Common myeloid progenitor, CD34-positive (primary cell): ENCODE results near the gene PORCN.
"Not testable (repeated sequence)": the region's sequence is repeated elsewhere in the genome, so short reads cannot be mapped to it uniquely, and the experiment has no call there.

Source experiments
- CTCF ChIA-PET: fragments of 350-600 bp; sonication (Branson Sonifier 250); formaldehyde crosslinking; loops from one replicate; lab custom pipeline; 2021; ENCODE audit warnings: antibody characterized with exemption; lab: Charles Lee
- POLR2A ChIA-PET: fragments of 350-600 bp; sonication (Branson Sonifier 250); formaldehyde crosslinking; loops from one replicate; lab custom pipeline; 2021; ENCODE audit warnings: antibody characterized with exemption; lab: Charles Lee
- DNase-seq, 3 donors: peaks; one replicate each; pipeline versions ENCODE4 v3.0.0 to v3.0.0-alpha.2; 2013
- H3K27ac ChIP-seq, 2 experiments: 1 replicate in 1 of 2; 2 replicates in 1 of 2; pipeline ENCODE4 v1.7.0; 2013; ENCODE audit warnings: inconsistent platforms in 2 of 2, low read length in 2 of 2, mild to moderate bottlenecking in 2 of 2, low read depth in 1 of 2, moderate library complexity in 1 of 2; ENCODE audit not compliant: severe bottlenecking in 2 of 2, insufficient read depth in 1 of 2, poor library complexity in 1 of 2
- H3K27me3 ChIP-seq, 5 experiments: replicated peaks in 2 of 5; 1 replicate in 3 of 5; 2 replicates in 2 of 5; pipeline versions ENCODE4 v1.6.1 to v1.7.0; 2013; ENCODE audit warnings: low read length in 4 of 5, mild to moderate bottlenecking in 2 of 5, moderate library complexity in 2 of 5, inconsistent platforms in 1 of 5; ENCODE audit not compliant: insufficient read depth in 5 of 5, control insufficient read depth in 4 of 5
- H3K36me3 ChIP-seq, 4 experiments: 1 replicate in 2 of 4; 2 replicates in 2 of 4; pipeline versions ENCODE4 v1.6.1 to v1.7.0; 2013; ENCODE audit warnings: low read length in 3 of 4, control low read depth in 1 of 4, mild to moderate bottlenecking in 1 of 4; ENCODE audit not compliant: control insufficient read depth in 4 of 4, insufficient read depth in 4 of 4
- H3K4me1 ChIP-seq, 4 experiments: 1 replicate in 3 of 4; 2 replicates in 1 of 4; pipeline versions ENCODE4 v1.6.1 to v1.7.1; 2013; ENCODE audit warnings: low read length in 3 of 4, mild to moderate bottlenecking in 3 of 4, control low read depth in 1 of 4, inconsistent platforms in 1 of 4, moderate library complexity in 1 of 4; ENCODE audit not compliant: control insufficient read depth in 4 of 4, insufficient read depth in 4 of 4; ENCODE audit errors: control extremely low read depth in 1 of 4
- H3K4me3 ChIP-seq, 7 experiments: 1 replicate in 4 of 7; 2 replicates in 3 of 7; pipeline versions ENCODE4 v1.5.1 to v1.7.0; 2013; ENCODE audit warnings: mild to moderate bottlenecking in 7 of 7, low read length in 6 of 7, moderate library complexity in 6 of 7, inconsistent platforms in 2 of 7, low read depth in 2 of 7, control low read depth in 1 of 7; ENCODE audit not compliant: insufficient read depth in 4 of 7, control insufficient read depth in 1 of 7; ENCODE audit errors: extremely low read depth in 1 of 7
- H3K9me3 ChIP-seq, 5 experiments: 1 replicate in 4 of 5; 2 replicates in 1 of 5; pipeline versions ENCODE4 v1.6.1 to v1.7.1; 2013; ENCODE audit warnings: low read length in 4 of 5, mild to moderate bottlenecking in 2 of 5, inconsistent platforms in 1 of 5, low read depth in 1 of 5, moderate library complexity in 1 of 5; ENCODE audit not compliant: control insufficient read depth in 4 of 5, insufficient read depth in 2 of 5; ENCODE audit errors: control extremely low read depth in 1 of 5
- WGBS: methylation state at CpG from one replicate; pipeline ENCODE4 v1.1.5; 2013; ENCODE audit not compliant: insufficient coverage; 5-methylcytosine and 5-hydroxymethylcytosine counted together

The PORCN gene

DNA sequence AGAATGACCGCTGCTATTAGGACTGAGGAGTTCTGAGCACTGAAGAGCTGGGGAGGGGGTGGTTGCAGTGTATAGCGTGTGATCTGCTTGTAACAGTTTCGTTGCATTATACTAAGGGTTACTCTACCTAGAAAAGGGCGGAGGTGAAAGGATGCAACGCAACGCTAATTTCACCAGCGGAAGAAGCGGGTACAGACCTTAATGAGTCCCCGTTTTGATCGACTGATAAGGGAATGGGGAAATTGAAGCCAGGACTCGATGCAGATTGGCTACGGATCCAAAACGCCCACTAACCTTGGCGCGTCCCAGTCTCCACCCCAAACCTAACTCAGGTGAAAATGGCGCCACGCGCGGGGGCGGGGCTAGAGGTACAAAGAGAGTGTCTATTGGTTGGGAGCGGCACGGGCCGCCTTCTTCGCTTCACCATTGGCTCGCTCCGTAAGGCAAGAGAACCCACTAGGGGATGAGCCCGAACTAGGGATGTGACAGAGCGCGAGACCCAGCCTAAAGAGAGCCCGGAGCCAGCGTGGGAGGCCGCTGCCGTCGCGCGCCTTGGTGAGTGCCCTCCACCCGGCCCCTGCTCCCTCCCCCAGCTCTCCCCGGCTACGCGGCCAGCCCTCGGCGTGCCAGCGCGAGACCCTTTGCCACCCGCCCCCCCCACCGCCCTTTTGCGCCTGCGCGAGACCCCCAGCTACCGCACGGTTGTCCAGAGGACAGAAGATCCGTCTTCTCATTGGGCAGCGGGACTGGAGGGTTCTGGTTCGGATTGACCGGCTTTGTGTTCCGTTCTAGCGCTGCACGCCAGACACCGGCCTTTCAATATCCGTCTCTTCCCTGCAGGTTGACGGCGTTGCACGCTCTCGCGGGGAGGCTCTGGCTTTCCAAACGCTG, 12.8 kb downstream of the PORCN start, which contains the start of gene EBP:
Gene EBP (plus strand): TSS at position 456 of the 891 bp plus-strand sequence. CDS start 1,964 bp downstream, outside the sequence.
- Histone ChIP-seq H3K36me3 (peaks cover 0 to 11% (median 3%) of the 10 kb centered on the region in 4 experiments), H3K27me3 (no peaks in the 10 kb centered on the region), H3K4me1 (peaks cover 5 to 35% (median 20%) of the 10 kb centered on the region in 4 experiments), H3K9me3 (no peaks in the 10 kb centered on the region), H3K4me3 (peak within 1 kb of the TSS; percentile 65 to 85 (median 80)), H3K27ac (peak within 1 kb of the TSS; percentile 55 to 80)
- peak; percentile 93 to 97 (median 96) for DNase-seq
- ChIA-PET POLR2A (interaction anchor here (0.5 to 0.6 kb wide), 2 partner anchors 26 to 439 kb away, joined by 3 read pairs; no protein-coding TSS in a partner anchor), CTCF (no interaction called here)
- WGBS: 44% methylated on average over 48 of the region's 66 CpGs

DNA sequence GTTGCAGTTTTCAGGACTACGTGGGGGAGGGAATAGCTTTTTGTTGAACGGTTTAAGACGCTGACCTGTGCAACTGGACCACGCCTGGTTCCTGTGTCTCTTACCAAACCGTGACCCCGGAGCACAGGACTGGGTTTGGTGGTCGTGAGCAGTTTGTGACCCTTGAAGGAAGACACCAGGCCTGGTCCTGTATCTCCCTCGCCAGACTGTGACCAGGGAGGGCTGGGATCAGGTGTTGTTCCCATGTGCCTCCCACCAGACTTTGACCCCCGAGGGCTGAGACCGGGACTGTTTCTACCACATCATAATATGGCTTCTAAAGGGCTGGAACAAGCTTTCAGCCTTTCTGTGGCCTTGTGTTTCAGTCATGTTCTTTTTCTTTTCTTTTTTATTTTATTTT, 13.5 kb downstream of the PORCN start:
- WGBS: 27% methylated on average over 8 of the region's 10 CpGs
- CTCF ChIA-PET: no interaction called here

DNA sequence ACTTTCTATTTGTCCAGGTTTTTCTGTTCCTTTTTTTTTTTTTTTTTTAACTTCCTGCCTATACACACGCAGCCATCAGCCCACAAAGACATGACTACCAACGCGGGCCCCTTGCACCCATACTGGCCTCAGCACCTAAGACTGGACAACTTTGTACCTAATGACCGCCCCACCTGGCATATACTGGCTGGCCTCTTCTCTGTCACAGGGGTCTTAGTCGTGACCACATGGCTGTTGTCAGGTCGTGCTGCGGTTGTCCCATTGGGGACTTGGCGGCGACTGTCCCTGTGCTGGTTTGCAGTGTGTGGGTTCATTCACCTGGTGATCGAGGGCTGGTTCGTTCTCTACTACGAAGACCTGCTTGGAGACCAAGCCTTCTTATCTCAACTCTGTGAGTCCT, 14.9 kb downstream of the PORCN start:
- DNase-seq: no peak
- Histone ChIP-seq H3K27me3 (no peaks in the 10 kb centered on the region), H3K4me1 (peaks cover 5 to 35% (median 20%) of the 10 kb centered on the region in 4 experiments), H3K9me3 (no peaks in the 10 kb centered on the region), H3K27ac (no peak overlapping the region), H3K36me3 (peaks cover 0 to 27% (median 15%) of the 10 kb centered on the region in 4 experiments), H3K4me3 (peak overlapping the region in 1 of 7 experiments; percentile 37)
- 79% methylated on average over 9 of the region's 12 CpGs for WGBS
- ChIA-PET POLR2A (no interaction called here), CTCF (no interaction called here)

More for the DNA sequence above, 13.5 kb downstream of the PORCN start:
- Histone ChIP-seq H3K36me3 (peaks cover 0 to 18% (median 8%) of the 10 kb centered on the region in 4 experiments), H3K27ac (peak overlapping the region; percentile 55 to 80), H3K27me3 (no peaks in the 10 kb centered on the region), H3K9me3 (no peaks in the 10 kb centered on the region), H3K4me1 (peaks cover 5 to 35% (median 20%) of the 10 kb centered on the region in 4 experiments), H3K4me3 (peak overlapping the region; percentile 65 to 85 (median 80))
- DNase-seq: no peak
- POLR2A ChIA-PET: interaction anchor here (0.6 kb wide), 1 partner anchor 439 kb away, joined by 3 read pairs; no protein-coding TSS in a partner anchor

DNA sequence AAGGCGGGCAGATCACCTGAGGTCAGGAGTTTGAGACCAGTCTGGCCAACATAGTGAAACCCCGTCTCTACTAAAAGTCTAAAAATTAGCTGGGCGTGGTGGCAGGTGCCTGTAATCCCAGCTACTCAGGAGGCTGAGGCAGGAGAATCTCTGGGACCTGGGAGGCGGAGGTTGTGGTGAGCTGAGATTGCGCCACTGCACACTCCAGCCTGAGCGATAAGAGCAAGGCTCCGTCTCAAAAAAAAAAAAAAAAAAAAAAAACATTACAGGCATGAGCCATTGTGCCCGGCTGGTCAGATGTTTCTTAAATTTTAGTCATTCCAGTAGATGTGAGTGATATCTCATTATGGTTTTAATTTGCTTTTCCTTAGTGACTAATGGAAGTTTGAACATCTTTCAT, 17.1 kb downstream of the PORCN start:
- CTCF ChIA-PET, H3K4me3 ChIP-seq, H3K27me3 ChIP-seq, H3K27ac ChIP-seq, H3K9me3 ChIP-seq, DNase-seq, POLR2A ChIA-PET: not testable (repeated sequence)
- peaks cover 0 to 32% (median 16%) of the 10 kb centered on the region in 4 experiments for H3K36me3 ChIP-seq
- WGBS: 89% methylated on average over 5 of the region's 8 CpGs
- peaks cover 4 to 21% (median 13%) of the 10 kb centered on the region in 4 experiments for H3K4me1 ChIP-seq

DNA sequence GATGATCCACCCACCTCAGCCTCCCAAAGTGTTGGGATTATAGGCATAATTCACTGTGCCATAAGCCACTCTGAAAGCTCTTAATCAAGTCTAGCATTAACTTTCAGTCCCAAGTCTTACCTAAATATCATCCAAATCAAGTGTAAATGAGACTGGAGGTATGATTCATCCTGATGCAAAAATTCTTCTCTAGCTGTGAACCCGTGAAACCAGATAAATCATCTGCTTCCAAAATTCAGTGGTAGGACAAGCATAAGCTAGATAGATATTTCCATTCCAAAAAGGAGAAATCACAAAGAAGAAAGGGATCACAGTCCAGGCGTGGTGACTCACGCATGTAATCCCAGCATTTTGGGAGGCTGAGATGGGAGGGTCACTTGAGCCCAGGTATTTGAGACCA, 21.9 kb downstream of the PORCN start:
- no peak for DNase-seq
- no peak overlapping the region for H3K27ac ChIP-seq
- H3K27me3 ChIP-seq: no peaks in the 10 kb centered on the region
- no peaks in the 10 kb centered on the region for H3K4me1 ChIP-seq
- H3K9me3 ChIP-seq: no peaks in the 10 kb centered on the region
- no peak overlapping the region for H3K4me3 ChIP-seq
- CTCF ChIA-PET: interaction anchor here (0.8 kb wide), 1 partner anchor 61 kb away, joined by 3 read pairs; no protein-coding TSS in a partner anchor
- no CpG with 5 or more reads among the region's 3 CpGs for WGBS
- H3K36me3 ChIP-seq: peaks cover 0 to 28% (median 15%) of the 10 kb centered on the region in 4 experiments
- POLR2A ChIA-PET: no interaction called here

DNA sequence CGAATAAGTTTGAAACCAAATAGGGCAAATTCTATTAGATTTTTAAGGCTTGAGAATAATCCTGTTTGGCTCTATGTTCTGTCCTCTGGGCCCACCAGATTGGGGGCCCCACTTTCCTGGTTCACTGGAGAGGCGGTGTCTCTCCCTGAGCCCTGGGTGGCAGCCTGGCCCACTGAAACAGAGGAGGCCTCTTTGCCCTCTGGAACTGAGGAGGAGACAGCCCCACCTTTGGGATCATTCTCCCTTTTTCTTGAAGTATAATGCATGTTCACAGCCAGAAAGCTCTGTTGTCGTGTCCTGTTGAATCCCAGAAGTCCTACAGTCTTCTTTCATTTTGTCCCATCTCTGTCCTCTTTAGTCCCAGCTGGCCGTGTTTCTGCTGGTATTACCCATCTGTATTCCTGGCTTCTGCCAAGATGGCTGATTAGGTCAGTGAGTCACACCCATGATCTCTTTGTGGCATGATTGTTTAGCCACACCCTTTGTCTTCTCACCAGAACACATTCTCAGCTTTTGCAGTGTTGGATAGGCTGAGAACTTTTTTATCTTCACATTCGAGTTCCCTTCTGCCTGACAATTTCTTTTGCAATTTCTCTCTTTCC, 22.7 kb downstream of the PORCN start:
- H3K27ac ChIP-seq: peak overlapping the region in 1 of 2 experiments; percentile 6
- DNase-seq: peak in 1 of 3 donors; percentile 37
- 86% methylated on average over 5 of the region's 5 CpGs for WGBS
- no peaks in the 10 kb centered on the region for H3K27me3 ChIP-seq
- H3K4me3 ChIP-seq: no peak overlapping the region
- peaks cover 0 to 23% (median 14%) of the 10 kb centered on the region in 4 experiments for H3K36me3 ChIP-seq
- H3K4me1 ChIP-seq: no peaks in the 10 kb centered on the region
- ChIA-PET POLR2A (no interaction called here), CTCF (no interaction called here)
- H3K9me3 ChIP-seq: no peaks in the 10 kb centered on the region
